Upper lobe of left lung (tissue), 4 donors: ENCODE measurements around the gene DNAJC16.
A peak's percentile ranks its signal among the peaks of the same experiment; 100 is the strongest.

Source experiments
- POLR2AphosphoS5 ChIP-seq, 2 donors: sonication (generic); formaldehyde crosslinking; IDR thresholded peaks; one replicate each; pipeline ENCODE4 v1.5.1; 2017; ENCODE audit warnings: antibody characterized with exemption in 2 of 2
- TF ChIP-seq, protein P1 (sequence below), 6 experiments: fragments of 450-650 bp in 4 of 6; fragments of 200-600 bp in 2 of 6; sonication (generic) in 2 of 6; IDR thresholded peaks; one replicate each; pipeline ENCODE4 v1.5.1; 2016 to 2019; ENCODE audit warnings: antibody characterized with exemption in 6 of 6

DNA sequence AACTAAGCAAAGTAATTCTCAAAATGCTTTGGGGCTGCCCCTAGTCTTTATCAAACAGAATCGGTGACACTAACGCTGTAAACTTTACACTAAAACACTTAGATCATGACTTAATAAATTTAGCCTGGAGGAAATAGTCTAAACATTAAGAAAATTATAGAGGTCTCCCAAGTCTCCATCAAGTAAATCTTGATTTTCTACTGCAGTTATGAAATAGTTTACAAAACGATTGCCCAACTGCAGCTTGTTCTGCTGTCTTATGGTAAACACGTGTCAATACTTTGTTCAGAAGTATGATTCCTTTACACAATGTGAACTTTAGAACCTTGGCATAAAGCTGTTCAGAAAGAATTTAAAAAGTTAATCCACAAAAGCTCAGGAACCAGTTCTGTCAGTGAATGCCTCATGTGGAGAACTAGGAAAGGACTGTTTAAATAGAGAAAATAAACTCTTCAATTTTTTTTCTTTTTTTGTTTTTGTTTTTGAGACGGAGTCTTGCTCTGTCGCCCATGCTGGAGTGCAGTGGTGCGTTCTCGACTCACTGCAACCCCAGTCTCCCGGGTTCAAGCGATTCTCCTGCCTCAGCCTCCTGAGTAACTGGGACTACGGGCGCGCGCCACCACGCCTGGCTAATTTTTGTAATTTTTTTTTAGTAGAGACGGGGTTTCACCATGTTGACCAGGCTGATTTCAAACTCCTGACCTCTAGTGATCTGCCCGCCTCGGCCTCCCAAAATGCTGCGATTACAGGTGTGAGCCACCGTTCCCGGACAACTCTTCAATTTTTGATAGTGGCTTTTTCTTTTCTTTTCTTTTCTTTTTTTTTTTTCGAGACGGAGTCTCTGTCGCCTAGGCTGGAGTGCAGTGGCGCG lies 92.2 kb downstream of the DNAJC16 start:
- peak in 1 of 2 donors; percentile 53 for TF ChIP-seq POLR2AphosphoS5 (IDR thresholded peaks at IDR 0.05)
- TF ChIP-seq, protein P1, sequence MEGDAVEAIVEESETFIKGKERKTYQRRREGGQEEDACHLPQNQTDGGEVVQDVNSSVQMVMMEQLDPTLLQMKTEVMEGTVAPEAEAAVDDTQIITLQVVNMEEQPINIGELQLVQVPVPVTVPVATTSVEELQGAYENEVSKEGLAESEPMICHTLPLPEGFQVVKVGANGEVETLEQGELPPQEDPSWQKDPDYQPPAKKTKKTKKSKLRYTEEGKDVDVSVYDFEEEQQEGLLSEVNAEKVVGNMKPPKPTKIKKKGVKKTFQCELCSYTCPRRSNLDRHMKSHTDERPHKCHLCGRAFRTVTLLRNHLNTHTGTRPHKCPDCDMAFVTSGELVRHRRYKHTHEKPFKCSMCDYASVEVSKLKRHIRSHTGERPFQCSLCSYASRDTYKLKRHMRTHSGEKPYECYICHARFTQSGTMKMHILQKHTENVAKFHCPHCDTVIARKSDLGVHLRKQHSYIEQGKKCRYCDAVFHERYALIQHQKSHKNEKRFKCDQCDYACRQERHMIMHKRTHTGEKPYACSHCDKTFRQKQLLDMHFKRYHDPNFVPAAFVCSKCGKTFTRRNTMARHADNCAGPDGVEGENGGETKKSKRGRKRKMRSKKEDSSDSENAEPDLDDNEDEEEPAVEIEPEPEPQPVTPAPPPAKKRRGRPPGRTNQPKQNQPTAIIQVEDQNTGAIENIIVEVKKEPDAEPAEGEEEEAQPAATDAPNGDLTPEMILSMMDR (IDR thresholded peaks at IDR 0.05): peak in 1 of 6 experiments; percentile 25
